ENCODE measurements around the gene FAM219A.

Gene FAM219A

GRCh38 chr9:34385561-34386230 lies 72.7 kb downstream of the FAM219A start (continued):
- TF ChIP-seq TSHZ2 (CRISPR knock-in tag; IDR thresholded peaks at IDR 0.05) (no peak), ZNF70 (CRISPR knock-in tag; IDR thresholded peaks at IDR 0.05) (no peak), TOX (CRISPR knock-in tag; IDR thresholded peaks at IDR 0.05; ENCODE audit: borderline replicate concordance) (no peak), PPARA (CRISPR knock-in tag; IDR thresholded peaks at IDR 0.05; ENCODE audit: borderline replicate concordance) (no peak), POU6F1 (CRISPR knock-in tag; IDR thresholded peaks at IDR 0.05; ENCODE audit: borderline replicate concordance, low read depth) (no peak), OSR1 (CRISPR knock-in tag; IDR thresholded peaks at IDR 0.05) (no peak)

GRCh38 chr9:34384368-34385165 lies 73.8 kb downstream of the FAM219A start:
- TF ChIP-seq ZNF565 (CRISPR knock-in tag; conservative IDR thresholded peaks at IDR 0.05; ENCODE audit: low read depth) (no peak), ZC3H10 (CRISPR knock-in tag; IDR thresholded peaks at IDR 0.05) (no peak), POU6F1 (CRISPR knock-in tag; IDR thresholded peaks at IDR 0.05; ENCODE audit: borderline replicate concordance, low read depth) (no peak), PPARA (CRISPR knock-in tag; IDR thresholded peaks at IDR 0.05; ENCODE audit: borderline replicate concordance) (no peak), RARB (CRISPR knock-in tag; IDR thresholded peaks at IDR 0.05) (no peak), PATZ1 (CRISPR knock-in tag; IDR thresholded peaks at IDR 0.05; ENCODE audit: borderline replicate concordance) (no peak), OSR1 (CRISPR knock-in tag; IDR thresholded peaks at IDR 0.05) (no peak), ESRRG (CRISPR knock-in tag; IDR thresholded peaks at IDR 0.05) (no peak), TOX (CRISPR knock-in tag; IDR thresholded peaks at IDR 0.05; ENCODE audit: borderline replicate concordance) (no peak), CSRNP3 (CRISPR knock-in tag; IDR thresholded peaks at IDR 0.05) (no peak), ARNTL (CRISPR knock-in tag; IDR thresholded peaks at IDR 0.05; ENCODE audit: borderline replicate concordance, low read depth) (no peak), ZNF70 (CRISPR knock-in tag; IDR thresholded peaks at IDR 0.05) (no peak), ZFP3 (CRISPR knock-in tag; IDR thresholded peaks at IDR 0.05) (no peak), ISL1 (CRISPR knock-in tag; IDR thresholded peaks at IDR 0.05) (no peak)

GRCh38 chr9:34383904-34384303 lies 74.5 kb downstream of the FAM219A start:
- no peak for ATAC-seq
- TF ChIP-seq ISL1 (CRISPR knock-in tag; IDR thresholded peaks at IDR 0.05) (no peak), ZFP3 (CRISPR knock-in tag; IDR thresholded peaks at IDR 0.05) (no peak), SNAI2 (CRISPR knock-in tag; IDR thresholded peaks at IDR 0.05) (no peak), ZNF565 (CRISPR knock-in tag; conservative IDR thresholded peaks at IDR 0.05; ENCODE audit: low read depth) (no peak), POU6F1 (CRISPR knock-in tag; IDR thresholded peaks at IDR 0.05; ENCODE audit: borderline replicate concordance, low read depth) (no peak), TCF4 (CRISPR knock-in tag; IDR thresholded peaks at IDR 0.05; ENCODE audit: borderline replicate concordance) (no peak), ARNTL (CRISPR knock-in tag; IDR thresholded peaks at IDR 0.05; ENCODE audit: borderline replicate concordance, low read depth) (no peak), ESRRG (CRISPR knock-in tag; IDR thresholded peaks at IDR 0.05) (no peak), ZFP30 (CRISPR knock-in tag; IDR thresholded peaks at IDR 0.05) (no peak)

More at GRCh38 chr9:34384368-34385165, 73.8 kb downstream of the FAM219A start:
- ATAC-seq = no peak

Measured in SK-N-SH treated with all-trans-retinoic acid at 6 μM for 48 hours (cell line).